AG04449 (cell line): ENCODE results near the gene FMN2.

Source experiments
- CTCF ChIA-PET: fragments of 350-600 bp; formaldehyde crosslinking; extraction: SDS; loops from one replicate; lab custom pipeline; 2021; ENCODE audit warnings: antibody characterized with exemption; lab: Yijun Ruan, JAX
- POLR2A ChIA-PET: fragments of 400-600, 350-600 bp; formaldehyde crosslinking; extraction: SDS; loops from one replicate; lab custom pipeline; 2020; ENCODE audit warnings: antibody characterized with exemption, inconsistent platforms; lab: Yijun Ruan, JAX
- DNase-seq: peaks from one replicate; pipeline ENCODE4 v3.0.0-alpha.2; 2010; ENCODE audit warnings: low read depth, low spot score
- H3K4me3 ChIP-seq: 2 replicates; pipeline ENCODE4 v1.5.1; 2011; ENCODE audit warnings: low read depth, mild to moderate bottlenecking, control low read depth, low read length
- CTCF ChIP-seq: IDR thresholded peaks from one replicate; pipeline ENCODE4 v1.5.1; 2011; ENCODE audit warnings: mild to moderate bottlenecking, moderate library complexity, low read length, control low read depth, inconsistent platforms; ENCODE audit not compliant: insufficient read depth; ENCODE audit errors: missing control alignments

Gene FMN2

DNA sequence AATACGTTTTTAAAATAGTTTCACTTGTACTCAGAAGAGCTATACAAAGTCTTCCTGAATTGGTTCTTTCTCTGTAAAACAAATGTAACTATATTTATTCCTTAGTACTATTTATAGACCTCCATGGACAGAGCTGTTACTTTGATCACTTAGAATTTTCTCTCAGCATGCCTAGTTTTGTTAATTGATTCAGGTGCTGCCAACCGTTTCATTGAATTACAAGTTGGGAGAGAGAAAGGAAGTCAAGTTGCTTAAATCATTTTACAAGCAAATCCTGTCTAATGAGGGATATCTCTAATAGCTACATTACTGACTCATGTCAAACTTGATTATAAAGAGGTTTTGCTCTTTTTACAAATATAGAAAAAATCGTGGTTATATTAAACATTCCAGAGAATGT, 241.0 kb downstream of the FMN2 start:
- DNase-seq = no peak
- CTCF ChIA-PET = interaction anchor here (1.4 kb wide), 1 partner anchor 14 kb away, joined by 3 read pairs; no protein-coding TSS in a partner anchor

GRCh38 chr1:240337781-240338180, 246.1 kb downstream of the FMN2 start:
- CTCF ChIA-PET = interaction anchor here (1.9 kb wide), 1 partner anchor 354 kb away, joined by 7 read pairs; no protein-coding TSS in a partner anchor

More for the DNA sequence above, 241.0 kb downstream of the FMN2 start:
- H3K4me3 ChIP-seq = no peak overlapping the region
- TF ChIP-seq CTCF = no peak
- POLR2A ChIA-PET = no interaction called here

GRCh38 chr1:240338837-240339236, 247.2 kb downstream of the FMN2 start:
- ChIA-PET POLR2A (no interaction called here), CTCF (interaction anchor here (1.9 kb wide), 1 partner anchor 353 kb away, joined by 7 read pairs; no protein-coding TSS in a partner anchor)
- no peak for DNase-seq
- H3K4me3 ChIP-seq = no peak overlapping the region
- no peak for TF ChIP-seq CTCF

More at GRCh38 chr1:240337781-240338180, 246.1 kb downstream of the FMN2 start:
- DNase-seq = peak; percentile 82
- TF ChIP-seq CTCF = no peak
- POLR2A ChIA-PET = interaction anchor here (0.7 to 1.0 kb wide), 2 partner anchors 91 to 92 kb away, joined by 3 read pairs; no protein-coding TSS in a partner anchor
- H3K4me3 ChIP-seq = no peak overlapping the region

DNA sequence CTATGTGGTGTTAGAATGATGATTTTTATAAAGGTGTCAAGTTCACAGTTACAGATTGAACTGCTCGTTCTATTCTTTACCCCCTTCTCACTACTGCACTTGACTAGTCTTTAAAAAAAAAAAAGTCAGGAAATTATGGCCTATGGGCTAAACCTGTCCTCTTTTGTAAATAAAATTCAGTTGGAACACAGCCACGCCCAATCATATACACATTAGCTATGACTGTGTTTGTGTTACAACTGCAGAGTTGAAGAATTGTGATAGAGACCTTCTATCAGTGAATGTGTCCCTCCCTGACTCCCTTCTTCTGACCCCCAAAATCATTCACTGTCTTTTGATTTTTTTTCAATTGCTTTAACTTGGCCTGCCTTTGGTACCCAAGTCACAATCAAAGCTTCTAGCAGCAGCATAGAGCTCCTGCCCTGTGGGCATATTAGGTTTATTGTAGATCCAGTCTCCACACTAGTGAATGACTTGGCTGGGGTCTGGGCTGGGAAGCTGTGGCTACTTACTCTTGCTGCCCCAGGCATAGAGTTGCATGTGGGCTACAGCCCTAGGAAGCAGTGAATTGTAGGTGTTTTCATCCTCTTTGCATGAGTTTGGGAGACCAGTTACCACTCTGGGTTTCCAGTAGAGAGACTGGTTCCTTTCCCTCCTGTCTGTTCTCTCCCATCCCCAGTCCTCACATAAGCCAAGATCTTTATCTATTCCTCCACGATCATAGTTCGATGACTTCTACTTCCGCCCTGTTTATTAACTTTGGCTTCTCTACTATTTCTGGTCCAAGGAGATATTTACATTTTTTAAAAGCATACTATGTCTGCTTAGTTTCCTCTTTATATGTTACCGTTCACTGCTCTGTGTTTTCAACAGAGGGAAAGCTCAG, 249.9 kb downstream of the FMN2 start:
- POLR2A ChIA-PET = no interaction called here
- CTCF ChIA-PET = no interaction called here
- no peak overlapping the region for H3K4me3 ChIP-seq
- TF ChIP-seq CTCF = no peak
- no peak for DNase-seq

- POLR2A ChIA-PET = no interaction called here
- DNase-seq = no peak
- CTCF ChIA-PET = no interaction called here
- no peak overlapping the region for H3K4me3 ChIP-seq
- no peak for TF ChIP-seq CTCF
Measured at GRCh38 chr1:240342251-240342625, 250.6 kb downstream of the FMN2 start.

GRCh38 chr1:240343045-240343444, 251.4 kb downstream of the FMN2 start:
- H3K4me3 ChIP-seq = no peak overlapping the region
- CTCF ChIA-PET = no interaction called here
- POLR2A ChIA-PET = no interaction called here
- TF ChIP-seq CTCF = no peak
- DNase-seq = no peak
